T-helper 17 cell (primary cell): ENCODE results near the gene PLAC1. TPM values are rescaled to one million over a fixed set of nuclear protein-coding genes. Genes with fewer than 3 reads are reported as not detected.

Experiments
- ATAC-seq: fragments of 150-1000 bp; cut with Tn5 transposase; 2 replicates; pipeline ENCODE4 v1.10.0; 2021; ENCODE audit warnings: mild to moderate bottlenecking, moderate library complexity
- DNase-seq, 3 donors: peaks; one replicate each; pipeline versions ENCODE4 v3.0.0 to v3.0.0-alpha.2; 2020 to 2021
- H3K9me3 ChIP-seq: one replicate; pipeline ENCODE4 v1.7.0; 2013; ENCODE audit warnings: low read length, mild to moderate bottlenecking; ENCODE audit not compliant: control insufficient read depth, poor library complexity, severe bottlenecking
- H3K27ac Mint-ChIP-seq: one replicate; pipeline ENCODE4 v1.8.0; 2022; ENCODE audit warnings: mild to moderate bottlenecking, moderate library complexity, mixed read lengths
- H3K27me3 Mint-ChIP-seq: one replicate; pipeline ENCODE4 v1.8.0; 2022; ENCODE audit warnings: mixed read lengths
- H3K36me3 Mint-ChIP-seq: one replicate; pipeline ENCODE4 v1.8.0; 2022; ENCODE audit warnings: low read depth, mixed read lengths
- H3K4me1 Mint-ChIP-seq: one replicate; pipeline ENCODE4 v1.8.0; 2022; ENCODE audit warnings: mild to moderate bottlenecking, mixed read lengths
- H3K4me3 Mint-ChIP-seq: one replicate; pipeline ENCODE4 v1.8.0; 2022; ENCODE audit warnings: mild to moderate bottlenecking, moderate library complexity, mixed read lengths
- total RNA-seq, 4 donors: library from RNA in 2 of 4; stranded (reverse) in 2 of 4; gene quantifications; one replicate each; pipeline ENCODE4 v1.2.3 and lab custom pipeline; 2022 to 2026

PLAC1 gene
- total RNA-seq, 2 donors from 2014 or later = not detected

GRCh38 chrX:134634691-134635090 lies 23.6 kb downstream of the PLAC1 start:
- no peak for DNase-seq
- H3K4me3 Mint-ChIP-seq = no peak overlapping the region
- no peaks in the 10 kb centered on the region for H3K36me3 Mint-ChIP-seq
- H3K4me1 Mint-ChIP-seq = no peaks in the 10 kb centered on the region
- H3K9me3 ChIP-seq = no peaks in the 10 kb centered on the region
- no peak for ATAC-seq
- H3K27ac Mint-ChIP-seq = no peak overlapping the region
- H3K27me3 Mint-ChIP-seq = peaks cover 11% of the 10 kb centered on the region

- DNase-seq = no peak
- Mint-ChIP-seq H3K27me3 (peaks cover 11% of the 10 kb centered on the region), H3K4me3 (no peak overlapping the region), H3K27ac (no peak overlapping the region), H3K36me3 (no peaks in the 10 kb centered on the region), H3K4me1 (no peaks in the 10 kb centered on the region)
- no peak for ATAC-seq
- no peaks in the 10 kb centered on the region for H3K9me3 ChIP-seq
Measured at GRCh38 chrX:134633832-134634231, 24.4 kb downstream of the PLAC1 start.

GRCh38 chrX:134633394-134633793 lies 24.9 kb downstream of the PLAC1 start:
- DNase-seq (no peak), ATAC-seq (no peak)
- Mint-ChIP-seq H3K36me3 (no peaks in the 10 kb centered on the region), H3K27ac (no peak overlapping the region), H3K4me3 (no peak overlapping the region), H3K4me1 (no peaks in the 10 kb centered on the region), H3K27me3 (peaks cover 11% of the 10 kb centered on the region)
- H3K9me3 ChIP-seq = no peaks in the 10 kb centered on the region

GRCh38 chrX:134632355-134632754 lies 25.9 kb downstream of the PLAC1 start:
- no peak overlapping the region for H3K27ac Mint-ChIP-seq
- H3K4me3 Mint-ChIP-seq = no peak overlapping the region
- DNase-seq (no peak), ATAC-seq (no peak)
- no peaks in the 10 kb centered on the region for H3K4me1 Mint-ChIP-seq
- H3K27me3 Mint-ChIP-seq = peaks cover 11% of the 10 kb centered on the region
- no peaks in the 10 kb centered on the region for H3K9me3 ChIP-seq
- H3K36me3 Mint-ChIP-seq = no peaks in the 10 kb centered on the region

GRCh38 chrX:134631426-134632346 lies 26.6 kb downstream of the PLAC1 start:
- no peak for DNase-seq

GRCh38 chrX:134628663-134629062 lies 29.6 kb downstream of the PLAC1 start:
- Mint-ChIP-seq H3K27ac (no peak overlapping the region), H3K27me3 (no peaks in the 10 kb centered on the region), H3K4me1 (no peaks in the 10 kb centered on the region), H3K36me3 (no peaks in the 10 kb centered on the region), H3K4me3 (no peak overlapping the region)
- ATAC-seq (no peak), DNase-seq (no peak)
- no peaks in the 10 kb centered on the region for H3K9me3 ChIP-seq

More at GRCh38 chrX:134631426-134632346, 26.6 kb downstream of the PLAC1 start:
- Mint-ChIP-seq H3K36me3 (no peaks in the 10 kb centered on the region), H3K4me1 (no peaks in the 10 kb centered on the region), H3K27ac (no peak overlapping the region), H3K4me3 (no peak overlapping the region), H3K27me3 (peaks cover 7% of the 10 kb centered on the region)
- H3K9me3 ChIP-seq = no peaks in the 10 kb centered on the region
- no peak for ATAC-seq

- Mint-ChIP-seq H3K27ac (no peak overlapping the region), H3K27me3 (no peaks in the 10 kb centered on the region), H3K36me3 (no peaks in the 10 kb centered on the region), H3K4me1 (no peaks in the 10 kb centered on the region), H3K4me3 (no peak overlapping the region)
- no peaks in the 10 kb centered on the region for H3K9me3 ChIP-seq
- DNase-seq = no peak
- no peak for ATAC-seq
Measured at GRCh38 chrX:134626434-134626833, 31.8 kb downstream of the PLAC1 start.

GRCh38 chrX:134625315-134625718 lies 33.0 kb downstream of the PLAC1 start:
- no peaks in the 10 kb centered on the region for H3K27me3 Mint-ChIP-seq
- H3K9me3 ChIP-seq = no peaks in the 10 kb centered on the region
- H3K27ac Mint-ChIP-seq = no peak overlapping the region
- ATAC-seq (no peak), DNase-seq (no peak)
- no peaks in the 10 kb centered on the region for H3K4me1 Mint-ChIP-seq
- H3K36me3 Mint-ChIP-seq = no peaks in the 10 kb centered on the region
- H3K4me3 Mint-ChIP-seq = no peak overlapping the region

- no peaks in the 10 kb centered on the region for H3K9me3 ChIP-seq
- H3K36me3 Mint-ChIP-seq = no peaks in the 10 kb centered on the region
- H3K4me1 Mint-ChIP-seq = no peaks in the 10 kb centered on the region
- H3K27ac Mint-ChIP-seq = no peak overlapping the region
- ATAC-seq = no peak
- H3K4me3 Mint-ChIP-seq = no peak overlapping the region
- no peaks in the 10 kb centered on the region for H3K27me3 Mint-ChIP-seq
- DNase-seq = no peak
Measured at GRCh38 chrX:134624046-134624430, 34.2 kb downstream of the PLAC1 start.

- Mint-ChIP-seq H3K4me3 (no peak overlapping the region), H3K27ac (no peak overlapping the region), H3K4me1 (no peaks in the 10 kb centered on the region), H3K36me3 (no peaks in the 10 kb centered on the region), H3K27me3 (no peaks in the 10 kb centered on the region)
- H3K9me3 ChIP-seq = no peaks in the 10 kb centered on the region
- ATAC-seq (no peak), DNase-seq (no peak)
Measured at GRCh38 chrX:134623293-134624045, 34.8 kb downstream of the PLAC1 start.

GRCh38 chrX:134622813-134623185 lies 35.5 kb downstream of the PLAC1 start:
- ATAC-seq (no peak), DNase-seq (no peak)
- no peaks in the 10 kb centered on the region for H3K9me3 ChIP-seq
- Mint-ChIP-seq H3K36me3 (no peaks in the 10 kb centered on the region), H3K27ac (no peak overlapping the region), H3K27me3 (no peaks in the 10 kb centered on the region), H3K4me1 (no peaks in the 10 kb centered on the region), H3K4me3 (no peak overlapping the region)

GRCh38 chrX:134622056-134622812 lies 36.0 kb downstream of the PLAC1 start:
- DNase-seq (no peak), ATAC-seq (no peak)
- H3K4me3 Mint-ChIP-seq = no peak overlapping the region
- no peak overlapping the region for H3K27ac Mint-ChIP-seq
- no peaks in the 10 kb centered on the region for H3K36me3 Mint-ChIP-seq
- H3K27me3 Mint-ChIP-seq = no peaks in the 10 kb centered on the region
- H3K9me3 ChIP-seq = no peaks in the 10 kb centered on the region
- H3K4me1 Mint-ChIP-seq = no peaks in the 10 kb centered on the region

GRCh38 chrX:134619838-134620237 lies 38.4 kb downstream of the PLAC1 start:
- no peaks in the 10 kb centered on the region for H3K27me3 Mint-ChIP-seq
- H3K4me1 Mint-ChIP-seq = no peaks in the 10 kb centered on the region
- DNase-seq (no peak), ATAC-seq (no peak)
- no peak overlapping the region for H3K4me3 Mint-ChIP-seq
- H3K27ac Mint-ChIP-seq = no peak overlapping the region
- no peaks in the 10 kb centered on the region for H3K36me3 Mint-ChIP-seq
- no peaks in the 10 kb centered on the region for H3K9me3 ChIP-seq
